Thoracic aorta (tissue), 2 donors: ENCODE results near the gene DLGAP4. TPM values are rescaled to one million over a fixed set of nuclear protein-coding genes. Genes with fewer than 3 reads are reported as not detected.

Experiments
- ATAC-seq: fragments of 150-250 bp; one replicate; pipeline ENCODE4 v1.8.0; 2017; ENCODE audit warnings: low read depth; ENCODE audit not compliant: insufficient number of reproducible peaks, low FRiP score
- DNase-seq: peaks from one replicate; pipeline ENCODE4 v3.0.0-alpha.2; 2020; ENCODE audit warnings: low spot score
- H3K27ac ChIP-seq, 2 donors: fragments of 200-600 bp; sonication (generic); 1 replicate in 1 of 2; 2 replicates in 1 of 2; pipeline ENCODE4 v1.5.1; 2016; ENCODE audit warnings: mild to moderate bottlenecking in 2 of 2, moderate library complexity in 2 of 2
- H3K27me3 ChIP-seq: fragments of 200-600 bp; sonication (generic); replicated peaks from 2 replicates; pipeline ENCODE4 v1.6.0; 2016; ENCODE audit warnings: mild to moderate bottlenecking; ENCODE audit not compliant: insufficient read depth
- H3K36me3 ChIP-seq: fragments of 200-600 bp; sonication (generic); one replicate; pipeline ENCODE4 v1.5.1; 2016
- H3K4me1 ChIP-seq, 2 donors: fragments of 200-600 bp; sonication (generic); 1 replicate in 1 of 2; 2 replicates in 1 of 2; pipeline versions ENCODE4 v1.5.1 to v1.6.0; 2016; ENCODE audit warnings: low read depth in 2 of 2, mild to moderate bottlenecking in 1 of 2; ENCODE audit not compliant: control insufficient read depth in 1 of 2
- H3K4me3 ChIP-seq: fragments of 200-600 bp; sonication (generic); 2 replicates; pipeline ENCODE4 v1.5.1; 2016; ENCODE audit warnings: mild to moderate bottlenecking
- H3K9me3 ChIP-seq: fragments of 200-600 bp; sonication (generic); 2 replicates; pipeline ENCODE4 v1.5.1; 2016
- total RNA-seq, 2 donors: library from RNA; depleted of rRNA; stranded (reverse); fragments of >200 nt; gene quantifications; one replicate each; pipeline versions ENCODE4 v1.1.0 to v1.2.3, GENCODE V29; 2016
- TF ChIP-seq, protein P1 (sequence below): fragments of 200-600 bp; sonication (generic); IDR thresholded peaks from one replicate; pipeline ENCODE4 v1.5.1; 2019; ENCODE audit warnings: antibody characterized with exemption

DLGAP4 gene
- total RNA-seq, 2 donors from 2014 or later = 66.2 to 105 TPM

DNA sequence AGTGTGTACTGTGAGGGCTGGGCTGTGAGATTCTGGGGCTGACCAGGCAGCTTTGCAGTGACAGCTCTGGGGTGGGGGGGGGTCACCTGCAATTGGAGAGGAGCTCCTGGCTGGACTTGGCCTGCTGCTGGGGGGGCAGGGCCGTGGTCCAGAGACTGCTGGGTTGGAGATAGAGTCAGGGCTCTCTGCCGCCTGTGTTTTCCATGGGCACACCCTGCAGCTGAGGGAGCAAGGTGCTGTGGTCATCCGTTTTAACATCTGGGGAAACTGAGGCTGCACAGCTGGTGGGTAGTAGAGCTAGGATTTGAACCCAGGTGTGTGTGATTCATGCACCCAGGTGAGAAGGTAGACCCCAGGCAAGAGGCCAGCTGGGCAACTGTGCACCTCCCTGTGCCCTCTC lies 7.3 kb downstream of the DLGAP4 start:
- H3K9me3 ChIP-seq = no peaks in the 10 kb centered on the region
- TF ChIP-seq, protein P1, sequence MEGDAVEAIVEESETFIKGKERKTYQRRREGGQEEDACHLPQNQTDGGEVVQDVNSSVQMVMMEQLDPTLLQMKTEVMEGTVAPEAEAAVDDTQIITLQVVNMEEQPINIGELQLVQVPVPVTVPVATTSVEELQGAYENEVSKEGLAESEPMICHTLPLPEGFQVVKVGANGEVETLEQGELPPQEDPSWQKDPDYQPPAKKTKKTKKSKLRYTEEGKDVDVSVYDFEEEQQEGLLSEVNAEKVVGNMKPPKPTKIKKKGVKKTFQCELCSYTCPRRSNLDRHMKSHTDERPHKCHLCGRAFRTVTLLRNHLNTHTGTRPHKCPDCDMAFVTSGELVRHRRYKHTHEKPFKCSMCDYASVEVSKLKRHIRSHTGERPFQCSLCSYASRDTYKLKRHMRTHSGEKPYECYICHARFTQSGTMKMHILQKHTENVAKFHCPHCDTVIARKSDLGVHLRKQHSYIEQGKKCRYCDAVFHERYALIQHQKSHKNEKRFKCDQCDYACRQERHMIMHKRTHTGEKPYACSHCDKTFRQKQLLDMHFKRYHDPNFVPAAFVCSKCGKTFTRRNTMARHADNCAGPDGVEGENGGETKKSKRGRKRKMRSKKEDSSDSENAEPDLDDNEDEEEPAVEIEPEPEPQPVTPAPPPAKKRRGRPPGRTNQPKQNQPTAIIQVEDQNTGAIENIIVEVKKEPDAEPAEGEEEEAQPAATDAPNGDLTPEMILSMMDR = no peak
- no peak overlapping the region for H3K27ac ChIP-seq
- DNase-seq = no peak
- H3K4me1 ChIP-seq = no peaks in the 10 kb centered on the region
- H3K36me3 ChIP-seq = no peaks in the 10 kb centered on the region
- ATAC-seq = no peak
- no peak overlapping the region for H3K4me3 ChIP-seq
- no peaks in the 10 kb centered on the region for H3K27me3 ChIP-seq

DNA sequence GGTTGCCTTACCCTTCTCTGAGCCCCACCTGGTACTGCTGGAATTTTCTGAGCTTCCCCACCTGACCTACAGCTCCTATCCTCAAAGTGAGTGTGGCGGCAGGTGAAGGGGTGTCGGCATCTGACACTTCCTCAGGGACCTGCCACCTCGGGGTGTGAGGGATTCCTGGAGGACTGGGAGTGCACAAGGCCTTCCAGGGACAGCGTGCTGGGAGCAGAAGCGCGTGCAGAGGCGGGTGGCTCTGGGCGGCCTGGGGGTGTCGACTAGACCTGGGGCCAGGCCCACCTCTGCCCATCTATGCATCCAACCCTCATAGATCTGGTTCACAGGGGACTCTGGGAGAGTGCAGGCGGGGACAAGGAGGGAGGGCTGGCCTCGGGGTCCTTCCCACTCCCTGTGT lies 7.8 kb downstream of the DLGAP4 start:
- Histone ChIP-seq H3K4me1 (no peaks in the 10 kb centered on the region), H3K36me3 (no peaks in the 10 kb centered on the region), H3K9me3 (no peaks in the 10 kb centered on the region), H3K27ac (no peak overlapping the region), H3K27me3 (no peaks in the 10 kb centered on the region), H3K4me3 (no peak overlapping the region)
- DNase-seq (no peak), ATAC-seq (no peak)
- TF ChIP-seq, protein P1 = no peak

DNA sequence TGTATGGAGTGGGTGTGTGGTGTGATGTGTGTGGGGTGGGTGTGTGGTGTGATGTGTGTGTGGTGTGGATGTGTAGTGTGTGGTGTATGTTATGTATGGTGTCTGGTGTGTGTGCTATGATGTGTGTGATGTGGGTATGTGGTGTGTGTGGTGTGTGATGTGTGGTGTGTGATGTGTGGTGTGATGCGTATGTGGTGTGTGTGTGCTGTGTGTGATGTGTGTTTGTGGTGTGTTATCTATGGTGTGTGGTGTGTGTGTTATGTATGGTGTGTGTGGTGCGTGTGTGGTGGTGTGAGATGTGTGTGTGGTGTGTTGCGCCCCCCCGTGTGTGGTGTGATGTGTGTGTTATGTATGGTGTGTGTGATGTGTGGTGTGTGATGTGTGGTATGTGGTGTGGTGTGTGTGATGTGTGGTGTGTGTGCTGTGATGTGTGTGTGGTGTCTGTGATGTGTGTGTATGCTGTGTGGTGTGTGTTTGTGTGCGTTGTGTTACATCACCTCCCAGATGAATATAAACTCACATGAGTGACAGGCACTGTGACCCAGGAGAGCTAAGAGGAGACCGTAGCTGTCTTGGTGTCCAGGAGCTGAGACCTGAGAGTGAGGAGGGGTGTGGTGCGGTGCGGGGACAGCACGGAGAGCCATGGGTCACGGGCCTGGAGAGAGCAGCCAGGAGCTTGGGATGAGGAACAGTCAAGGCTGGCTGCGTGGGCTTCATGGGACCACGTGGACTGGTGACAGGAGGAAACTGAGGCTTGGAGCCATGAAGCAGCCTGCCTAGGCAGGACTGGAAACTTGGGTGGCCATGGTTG lies 8.8 kb downstream of the DLGAP4 start:
- Histone ChIP-seq H3K27me3 (no peaks in the 10 kb centered on the region), H3K36me3 (no peaks in the 10 kb centered on the region), H3K4me1 (no peaks in the 10 kb centered on the region), H3K9me3 (no peaks in the 10 kb centered on the region), H3K4me3 (no peak overlapping the region), H3K27ac (no peak overlapping the region)
- TF ChIP-seq, protein P1 = no peak
- ATAC-seq (no peak), DNase-seq (no peak)

DNA sequence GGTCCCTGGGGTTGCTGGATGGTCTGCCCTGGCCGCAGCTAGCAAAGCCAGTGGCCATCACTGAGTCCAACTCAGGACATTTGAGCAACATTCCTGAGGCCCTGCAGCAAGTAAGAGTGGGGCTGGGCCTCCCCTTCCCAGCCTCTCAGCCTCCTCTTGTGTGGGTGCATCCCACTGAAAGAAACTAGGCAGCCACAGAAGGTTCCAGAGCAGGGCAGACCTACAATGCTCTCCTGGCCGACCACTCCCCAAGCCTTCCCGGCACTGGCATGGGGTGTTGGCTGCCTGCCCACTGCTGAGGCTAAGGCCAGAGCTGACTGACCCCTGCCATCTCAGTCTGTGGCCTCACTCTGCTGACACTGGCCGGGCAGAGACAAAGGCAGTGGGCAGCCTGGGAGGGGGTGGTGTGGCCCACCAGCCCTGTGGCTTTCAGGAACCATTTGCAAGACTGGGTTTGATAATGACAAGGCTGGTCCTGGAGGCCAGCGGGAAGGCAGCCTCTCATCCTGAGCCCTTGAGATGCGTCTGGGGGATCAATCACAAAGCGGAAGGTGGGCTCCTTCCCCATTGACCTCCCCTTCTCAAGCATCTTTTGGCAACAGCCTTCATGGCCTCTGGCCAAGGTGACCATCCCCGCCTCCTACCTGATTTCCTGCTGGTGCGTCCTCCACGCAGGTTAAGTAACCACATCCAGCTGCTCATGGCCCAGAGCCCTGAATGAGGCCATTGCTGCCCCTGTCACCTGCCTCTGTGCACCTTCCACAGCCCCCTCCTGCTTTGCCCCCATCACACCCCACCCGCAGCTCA lies 9.6 kb downstream of the DLGAP4 start:
- H3K36me3 ChIP-seq = no peaks in the 10 kb centered on the region
- no peaks in the 10 kb centered on the region for H3K4me1 ChIP-seq
- ATAC-seq (no peak), DNase-seq (no peak)
- no peak overlapping the region for H3K4me3 ChIP-seq
- no peaks in the 10 kb centered on the region for H3K27me3 ChIP-seq
- H3K27ac ChIP-seq = no peak overlapping the region
- H3K9me3 ChIP-seq = no peaks in the 10 kb centered on the region
- TF ChIP-seq, protein P1 = no peak

DNA sequence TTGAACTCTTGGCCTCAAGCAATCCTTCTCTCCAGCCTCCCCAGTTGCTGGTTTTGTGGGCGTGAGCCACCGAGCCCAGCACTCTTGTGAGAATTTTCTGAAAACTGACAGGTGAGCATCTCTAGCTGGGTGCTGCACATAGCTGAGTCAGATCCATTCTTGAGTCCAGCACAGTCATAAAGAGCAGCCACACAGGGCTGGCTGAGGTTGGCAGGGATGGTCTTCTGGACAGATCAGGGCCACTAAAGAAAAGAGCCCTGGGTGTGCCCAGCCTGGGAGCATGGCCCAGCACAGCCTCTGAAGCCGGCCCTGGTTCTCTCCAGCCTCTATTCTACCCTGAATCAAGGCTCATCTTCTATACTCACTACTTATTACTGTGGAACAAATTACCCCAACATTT lies 11.5 kb downstream of the DLGAP4 start:
- DNase-seq (no peak), ATAC-seq (no peak)
- H3K36me3 ChIP-seq = no peaks in the 10 kb centered on the region
- no peaks in the 10 kb centered on the region for H3K27me3 ChIP-seq
- TF ChIP-seq, protein P1 = no peak
- H3K9me3 ChIP-seq = no peaks in the 10 kb centered on the region
- no peaks in the 10 kb centered on the region for H3K4me1 ChIP-seq
- H3K4me3 ChIP-seq = no peak overlapping the region
- no peak overlapping the region for H3K27ac ChIP-seq
